NCI-H1417 treated with DMSO at 0.1 percent for 48 hours (cell line): Measurements from ENCODE around the gene AKT1.
"Not testable (repeated sequence)": the region's sequence is repeated elsewhere in the genome, so short reads cannot be mapped to it uniquely, and the experiment has no call there.

Experiments used
- DNase-seq: peaks from one replicate; lab custom pipeline; 2025; lab: John Stamatoyannopoulos, UW

AKT1 gene

DNA sequence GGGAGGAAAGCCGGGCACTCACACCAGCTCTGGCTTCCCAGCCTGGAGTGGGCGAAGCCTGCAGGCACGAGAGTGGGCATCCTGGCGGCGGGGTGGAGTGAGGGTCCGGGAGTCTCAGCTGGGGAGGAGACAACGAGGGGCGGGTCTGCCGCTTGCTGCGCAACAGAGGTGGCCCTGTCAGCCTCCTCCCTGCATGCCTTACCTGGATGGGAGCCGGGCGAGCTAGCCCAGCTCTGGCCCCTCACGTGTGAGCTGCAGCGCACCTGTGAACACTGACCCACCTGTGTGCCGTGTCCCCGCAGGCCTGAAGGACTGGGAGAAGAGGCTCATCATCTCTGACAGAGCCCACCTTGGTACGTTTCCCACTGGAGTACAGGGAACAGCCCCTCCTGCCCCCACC is 56.5 kb downstream of the AKT1 start:
- no peak for DNase-seq

DNA sequence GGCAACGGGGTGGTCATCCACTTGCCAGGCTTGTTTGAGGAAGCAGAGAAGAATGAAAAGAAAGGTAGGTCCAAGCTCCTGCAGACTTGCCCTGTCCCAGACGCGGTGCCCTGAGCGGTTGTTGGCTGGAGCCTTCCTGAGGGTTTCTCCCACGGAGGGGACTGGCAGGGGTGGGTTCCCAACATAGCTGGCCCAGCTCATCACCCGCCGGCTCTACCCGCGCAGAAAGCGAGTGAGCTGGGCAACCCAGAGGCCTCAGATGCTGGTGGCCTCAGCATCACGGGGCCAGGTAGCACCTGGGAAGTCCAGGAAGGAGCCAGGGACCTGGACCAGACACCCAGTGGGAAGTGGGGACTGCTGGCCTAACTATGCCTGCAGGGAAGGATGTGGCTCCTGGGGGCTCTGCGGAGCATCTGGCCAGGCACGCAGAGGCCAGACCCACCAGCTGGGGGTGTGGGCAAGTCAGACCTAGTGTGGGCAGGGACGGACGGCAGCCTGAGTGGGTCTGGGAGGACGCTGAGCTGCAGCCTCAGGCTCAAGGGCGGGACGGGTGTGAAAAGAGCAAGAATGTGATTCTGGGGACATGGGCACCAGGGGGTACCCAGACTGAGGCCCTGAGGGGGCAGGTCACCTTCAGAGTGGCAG is 57.1 kb downstream of the AKT1 start:
- DNase-seq: no peak

DNA sequence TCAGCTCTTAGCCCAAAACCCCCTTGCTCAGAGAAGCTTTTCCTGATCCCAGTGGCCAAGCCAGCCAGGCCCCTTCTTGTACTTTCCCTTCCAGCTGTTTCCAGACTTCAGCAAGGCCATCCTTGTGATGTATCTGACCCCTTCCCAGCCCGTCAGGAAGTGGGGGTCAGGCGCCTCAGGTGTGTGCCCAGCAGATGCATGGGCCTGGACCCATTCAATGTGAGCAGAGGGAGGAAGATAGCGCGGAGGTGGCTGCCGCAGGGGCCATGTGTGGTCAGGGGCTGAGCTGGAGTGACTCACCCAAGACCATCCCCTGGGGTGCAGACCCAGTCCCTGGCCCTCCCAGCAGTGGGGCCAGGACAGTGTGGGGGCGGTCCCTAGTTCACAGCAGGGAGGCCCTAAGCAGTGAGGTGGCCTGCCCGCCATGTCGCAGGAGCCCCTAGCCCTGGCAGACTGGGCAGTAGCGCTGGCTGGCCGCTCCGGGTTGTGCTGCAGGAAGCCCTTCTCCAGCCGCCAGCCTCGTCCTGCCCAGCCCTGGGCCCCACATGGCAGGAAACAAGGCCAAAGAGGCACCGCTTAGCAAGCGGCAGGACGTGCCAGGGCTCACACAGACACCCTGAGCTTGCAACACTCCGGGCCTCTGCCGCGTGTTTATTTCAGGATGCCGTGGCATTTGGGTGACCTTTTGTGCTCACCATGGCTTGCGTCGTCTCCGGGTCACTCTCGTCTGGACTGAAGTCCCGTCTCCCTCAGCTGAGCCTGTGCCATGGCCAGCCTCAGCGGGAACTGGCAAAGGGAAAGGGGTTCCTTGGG is 59.5 kb downstream of the AKT1 start:
- DNase-seq: no peak

DNA sequence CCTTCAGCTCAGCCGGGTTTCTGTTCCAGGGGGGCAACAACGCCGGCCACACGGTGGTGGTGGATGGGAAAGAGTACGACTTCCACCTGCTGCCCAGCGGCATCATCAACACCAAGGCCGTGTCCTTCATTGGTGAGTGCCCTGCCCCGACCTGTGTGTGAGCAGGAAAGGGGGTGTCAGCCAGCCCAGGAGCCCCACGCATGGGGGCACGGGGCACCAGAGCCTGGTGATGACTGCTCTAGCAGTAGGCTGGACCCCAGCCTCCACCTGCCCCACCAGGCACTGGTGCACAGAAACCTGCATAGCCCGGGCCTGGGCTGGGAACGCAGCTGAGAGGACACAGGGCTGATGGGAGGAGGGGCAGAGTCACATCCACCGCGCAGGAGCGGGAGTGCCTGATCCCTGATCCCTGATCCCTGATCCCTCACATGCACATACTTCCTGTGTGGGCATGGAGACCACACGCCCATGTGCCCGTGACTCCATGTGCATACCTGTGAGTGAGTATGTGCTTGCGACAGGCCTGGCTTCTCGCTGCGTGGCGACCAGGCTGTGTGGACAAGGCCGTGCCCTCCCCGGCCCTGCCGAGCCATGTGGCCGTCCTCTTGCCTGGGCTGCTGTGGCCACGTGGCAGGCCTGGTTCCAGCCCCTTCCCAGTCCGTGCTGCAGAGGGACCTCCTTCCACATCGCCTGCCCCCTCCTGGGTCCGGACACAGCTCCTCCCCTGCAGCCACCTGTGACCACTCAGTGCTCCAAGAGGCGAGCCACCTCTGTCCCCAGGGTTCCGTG is 60.4 kb downstream of the AKT1 start:
- no peak for DNase-seq

DNA sequence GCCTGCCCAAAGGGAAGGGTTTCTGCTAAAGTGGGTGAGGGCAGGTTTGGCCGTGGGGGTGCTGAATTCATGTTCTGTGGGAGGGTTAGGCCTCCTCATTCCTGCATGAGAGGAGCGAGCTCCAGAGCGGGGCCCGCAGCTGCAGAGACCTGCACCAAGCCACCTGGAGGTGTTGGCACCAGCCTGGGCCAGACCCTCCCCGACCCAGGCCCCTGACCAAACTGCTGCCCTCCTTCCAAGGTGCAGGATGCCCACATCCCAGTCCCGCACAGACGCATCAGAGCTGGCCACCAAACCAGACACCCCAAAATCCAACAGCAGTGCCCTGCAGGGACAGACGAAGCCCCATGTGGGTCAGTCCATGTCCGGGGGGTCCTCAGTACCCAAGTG is 61.0 kb downstream of the AKT1 start:
- DNase-seq: no peak

DNA sequence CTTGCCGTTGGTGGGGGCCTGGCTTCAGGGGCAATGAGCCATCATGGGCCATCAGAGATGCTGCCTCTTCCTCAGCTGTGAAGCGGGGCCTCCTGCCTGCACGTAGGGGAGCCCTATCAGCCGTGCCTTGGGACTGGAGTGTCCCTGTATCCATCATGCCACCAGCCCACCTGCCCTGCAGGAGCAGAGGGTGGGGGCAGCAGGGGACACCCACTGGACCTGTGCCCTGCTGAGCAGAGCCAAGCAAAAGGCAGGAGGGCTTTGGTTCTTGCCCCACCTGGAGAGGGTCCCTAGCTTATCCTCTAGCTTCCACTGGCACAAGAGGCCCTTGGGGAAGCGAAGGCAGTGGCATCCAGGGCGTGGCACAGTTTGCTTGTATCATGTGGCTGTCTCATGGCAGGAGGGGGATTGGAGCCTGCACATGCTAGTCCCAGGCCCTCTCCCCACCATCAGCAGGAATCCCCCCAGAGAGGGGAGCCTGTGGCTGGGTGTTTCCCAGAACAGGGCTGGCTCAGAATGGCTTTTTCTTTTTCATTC is 61.4 kb downstream of the AKT1 start:
- DNase-seq: no peak

DNA sequence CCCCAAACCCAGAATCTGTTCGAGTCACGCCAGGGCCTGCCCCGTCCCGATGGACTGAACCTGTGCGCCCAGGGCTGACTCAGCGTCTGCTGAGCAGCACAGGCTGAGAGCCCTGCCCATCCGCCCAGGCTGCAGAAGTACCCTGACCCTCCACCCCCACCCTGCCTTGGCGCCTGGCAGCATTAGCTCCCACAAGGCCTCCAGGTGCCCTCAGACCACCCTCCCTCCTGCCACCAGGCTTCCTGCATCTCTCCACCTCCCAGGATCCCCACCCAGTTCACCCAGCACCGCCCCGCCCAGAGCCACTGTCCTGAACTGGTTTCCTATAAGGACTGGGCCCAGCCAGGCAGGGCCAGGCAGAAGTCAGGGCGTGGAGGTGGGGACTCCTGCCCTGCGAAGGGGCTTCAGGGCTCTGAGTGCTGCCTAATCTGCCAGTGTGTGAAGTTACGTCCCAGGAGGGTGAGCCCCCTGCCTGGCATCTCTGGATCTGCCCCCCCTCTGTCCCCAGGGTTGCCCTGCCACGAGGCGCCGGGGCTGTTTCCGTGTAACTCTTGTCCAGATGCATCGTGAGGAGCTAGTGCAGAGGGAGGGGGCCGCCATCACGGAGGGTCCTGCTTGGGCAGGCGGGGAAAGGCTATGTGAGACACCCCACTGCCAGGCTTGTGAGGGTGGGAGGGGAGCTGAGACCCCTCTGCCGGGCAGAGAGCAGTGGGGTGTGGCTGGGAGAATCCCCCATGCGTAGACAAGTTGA is 62.4 kb downstream of the AKT1 start:
- no peak for DNase-seq

DNA sequence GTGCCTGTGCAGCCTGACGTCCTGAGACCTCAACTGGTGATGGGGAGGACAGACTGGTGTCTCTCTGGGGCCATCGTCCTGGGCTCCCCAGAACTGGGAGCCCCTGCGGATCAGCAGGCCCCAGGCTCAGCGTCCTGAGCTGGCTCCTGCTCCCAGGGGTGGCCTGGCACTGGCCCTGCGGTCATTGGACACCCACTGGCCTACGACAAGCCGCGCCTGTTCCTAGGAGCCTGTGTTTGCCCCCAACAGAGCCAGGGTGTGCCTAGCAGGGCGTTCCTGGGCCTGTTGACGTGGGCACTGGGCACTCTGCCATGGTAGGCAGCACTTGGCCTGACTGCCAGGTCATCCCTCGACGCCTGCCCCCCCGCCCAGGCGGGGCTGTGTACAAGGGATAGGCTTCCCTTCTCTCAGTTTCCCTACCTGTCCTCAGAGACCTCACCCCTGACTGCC is 63.2 kb downstream of the AKT1 start:
- no peak for DNase-seq

DNA sequence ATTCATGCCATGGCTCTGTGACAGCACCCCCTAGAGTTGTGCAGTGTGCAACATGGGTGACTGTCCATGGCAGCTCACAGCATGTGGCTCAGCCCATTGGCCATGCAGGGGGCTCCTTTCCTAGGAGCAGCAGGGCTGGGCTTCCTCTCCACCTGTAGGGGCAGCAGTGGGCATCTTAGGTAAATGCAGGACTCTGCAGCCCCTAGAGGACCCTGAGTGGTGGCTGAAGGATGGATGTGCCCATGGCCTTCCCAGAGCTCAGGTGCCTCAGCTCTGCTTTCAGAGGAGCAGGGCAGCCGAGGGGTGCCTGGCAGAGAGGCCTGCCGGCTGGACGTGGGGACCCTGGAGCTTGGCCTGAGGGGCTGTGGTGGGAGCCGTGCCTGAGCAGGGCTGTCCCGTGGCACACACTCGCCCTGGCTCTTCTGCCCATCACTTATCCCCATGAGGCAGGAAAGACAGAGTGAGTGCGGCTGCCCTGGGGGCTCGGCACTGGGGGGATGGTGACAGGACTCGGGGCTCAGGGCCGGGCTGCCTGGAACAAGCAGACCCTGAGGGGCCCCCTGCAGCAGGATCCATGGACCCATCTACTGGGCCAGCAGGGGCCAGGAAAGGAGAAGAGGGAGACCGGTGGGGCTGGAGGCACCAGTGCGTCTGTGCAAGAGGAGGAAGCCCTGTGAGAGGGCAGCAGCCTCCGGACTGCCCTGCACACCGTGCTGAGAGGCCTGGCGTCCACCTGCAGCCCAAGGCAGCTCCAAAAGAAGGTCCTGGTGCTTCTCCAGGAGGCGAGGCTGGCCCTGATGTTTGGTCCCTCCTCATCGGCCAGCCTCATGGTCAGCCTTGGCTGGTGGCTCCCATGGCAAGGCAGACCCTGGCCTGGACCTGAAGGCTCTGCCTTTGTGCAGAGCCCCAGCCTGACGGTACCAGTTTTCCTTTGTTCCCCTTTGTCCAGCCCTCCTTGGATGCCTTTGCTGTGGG is 63.9 kb downstream of the AKT1 start:
- no peak for DNase-seq

DNA sequence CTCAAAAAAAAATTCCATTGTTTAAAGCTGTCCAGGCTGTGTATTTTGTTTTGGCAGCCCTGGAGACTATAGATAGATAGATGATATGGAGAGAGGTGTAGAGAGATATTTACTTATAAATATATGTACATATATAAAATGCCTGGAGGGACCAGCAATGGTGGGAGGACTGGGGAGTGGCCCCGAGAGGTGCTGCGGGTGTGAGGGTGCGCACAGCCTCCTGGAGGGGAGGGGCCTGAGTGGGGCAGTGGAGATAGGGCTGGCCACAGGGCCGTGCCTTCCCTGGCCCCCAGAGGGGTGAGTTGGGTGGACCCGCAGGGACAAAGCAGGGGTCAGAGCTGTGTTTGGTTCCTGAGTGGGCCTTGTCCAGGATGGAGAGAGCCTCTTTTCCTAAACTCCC is 65.1 kb downstream of the AKT1 start:
- no peak for DNase-seq

DNA sequence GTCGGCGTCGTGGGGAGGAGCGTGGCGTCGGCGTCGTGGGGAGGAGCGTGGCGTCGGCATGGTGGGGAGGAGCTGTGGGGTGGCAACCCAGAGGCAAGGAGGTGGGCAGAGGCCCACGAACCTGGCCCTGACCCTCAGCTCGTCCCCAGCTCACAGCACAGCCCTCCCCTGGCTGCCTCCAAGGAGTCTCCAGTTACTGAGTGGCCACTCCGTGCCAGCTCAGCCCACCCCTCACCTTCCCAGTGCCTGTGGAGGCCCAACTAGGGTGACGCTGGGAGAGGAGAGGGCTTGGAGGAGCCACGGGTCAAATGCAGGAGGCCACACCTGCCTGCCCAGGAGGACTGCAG is 65.7 kb downstream of the AKT1 start:
- DNase-seq: no peak

DNA sequence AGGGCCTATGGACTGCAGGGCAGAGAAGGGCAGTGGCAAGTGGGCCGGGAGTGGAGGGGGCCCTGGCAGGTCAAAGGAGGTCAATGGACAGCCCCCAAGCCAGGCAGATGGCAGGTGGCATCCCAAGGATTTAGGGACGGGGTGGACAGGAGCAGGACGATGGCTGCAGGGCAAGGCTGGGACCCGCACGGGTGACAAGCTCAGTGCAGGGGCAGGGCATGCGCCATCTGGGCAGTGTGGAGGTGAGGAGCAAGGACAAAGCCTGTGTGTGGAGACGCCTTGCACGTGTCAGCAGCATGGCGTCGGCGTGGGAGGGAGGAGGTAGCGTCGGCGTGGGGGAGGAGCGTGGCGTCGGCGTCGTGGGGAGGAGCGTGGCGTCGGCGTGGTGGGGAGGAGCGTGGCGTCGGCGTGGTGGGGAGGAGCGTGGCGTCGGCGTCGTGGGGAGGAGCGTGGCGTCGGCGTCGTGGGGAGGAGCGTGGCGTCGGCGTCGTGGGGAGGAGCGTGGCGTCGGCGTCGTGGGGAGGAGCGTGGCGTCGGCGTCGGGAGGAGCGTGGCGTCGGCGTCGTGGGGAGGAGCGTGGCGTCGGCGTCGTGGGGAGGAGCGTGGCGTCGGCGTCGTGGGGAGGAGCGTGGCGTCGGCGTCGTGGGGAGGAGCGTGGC is 66.2 kb downstream of the AKT1 start:
- not testable (repeated sequence) for DNase-seq

DNA sequence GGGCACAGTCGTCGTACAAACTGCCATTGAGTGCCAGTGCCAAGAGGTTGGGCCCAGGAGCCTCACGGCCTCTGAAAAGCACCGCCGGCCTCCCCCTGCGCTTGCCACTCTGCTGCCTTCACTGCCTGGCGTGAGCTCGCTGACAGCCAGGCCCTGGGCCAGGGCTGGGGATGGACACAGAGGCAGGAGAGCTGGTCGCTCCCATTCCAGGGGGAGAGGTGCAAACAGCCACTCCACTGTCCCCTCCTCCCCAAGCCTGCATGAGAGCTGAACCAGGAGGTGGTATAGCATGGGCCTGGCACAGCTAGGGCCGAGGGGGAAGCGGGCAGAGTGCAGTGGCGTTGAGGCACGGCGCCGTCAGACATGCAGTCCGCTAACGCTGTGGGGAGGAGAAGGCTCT is 66.9 kb downstream of the AKT1 start:
- DNase-seq: no peak

DNA sequence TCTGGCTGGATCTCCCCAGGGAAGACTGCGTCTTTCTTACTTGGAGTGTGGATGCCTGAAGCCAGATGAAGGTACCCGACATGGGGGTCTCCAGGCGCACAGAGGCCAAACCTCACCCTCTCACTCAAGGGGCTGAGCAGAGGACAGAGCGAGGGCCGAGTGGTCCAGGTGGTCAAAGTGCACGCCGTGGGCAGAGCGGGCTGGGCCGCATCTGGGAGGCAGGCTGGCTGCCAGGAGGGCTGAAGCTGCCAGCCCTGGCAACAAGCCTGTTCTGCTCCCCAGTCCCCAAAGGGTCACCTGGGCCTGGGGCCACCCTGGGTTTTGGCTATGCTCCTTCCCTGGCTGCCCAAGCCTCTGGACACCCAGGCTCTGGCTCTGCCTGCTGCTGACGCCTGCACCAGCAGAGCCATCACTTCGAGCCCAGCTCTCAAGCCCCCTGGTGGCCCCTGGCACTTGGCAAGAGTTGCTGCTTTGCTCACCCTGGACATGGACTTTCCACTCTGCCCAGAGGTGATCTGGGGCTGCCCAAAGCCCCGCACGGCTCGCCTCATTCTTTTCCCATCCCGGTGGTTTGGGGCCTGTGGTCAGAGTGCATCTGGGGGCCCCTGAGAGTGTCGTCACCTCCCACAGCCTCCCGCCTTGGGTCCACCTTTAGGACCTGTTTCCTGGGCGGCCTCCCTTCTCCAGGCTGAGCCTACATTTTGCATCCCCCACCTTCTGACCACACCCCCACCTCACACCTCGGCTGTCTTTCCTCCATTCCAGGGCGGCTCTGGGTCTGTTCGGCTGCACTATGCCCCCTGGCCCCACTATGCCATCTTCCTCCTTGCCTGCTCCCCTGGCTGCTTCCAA is 68.7 kb downstream of the AKT1 start:
- no peak for DNase-seq

DNA sequence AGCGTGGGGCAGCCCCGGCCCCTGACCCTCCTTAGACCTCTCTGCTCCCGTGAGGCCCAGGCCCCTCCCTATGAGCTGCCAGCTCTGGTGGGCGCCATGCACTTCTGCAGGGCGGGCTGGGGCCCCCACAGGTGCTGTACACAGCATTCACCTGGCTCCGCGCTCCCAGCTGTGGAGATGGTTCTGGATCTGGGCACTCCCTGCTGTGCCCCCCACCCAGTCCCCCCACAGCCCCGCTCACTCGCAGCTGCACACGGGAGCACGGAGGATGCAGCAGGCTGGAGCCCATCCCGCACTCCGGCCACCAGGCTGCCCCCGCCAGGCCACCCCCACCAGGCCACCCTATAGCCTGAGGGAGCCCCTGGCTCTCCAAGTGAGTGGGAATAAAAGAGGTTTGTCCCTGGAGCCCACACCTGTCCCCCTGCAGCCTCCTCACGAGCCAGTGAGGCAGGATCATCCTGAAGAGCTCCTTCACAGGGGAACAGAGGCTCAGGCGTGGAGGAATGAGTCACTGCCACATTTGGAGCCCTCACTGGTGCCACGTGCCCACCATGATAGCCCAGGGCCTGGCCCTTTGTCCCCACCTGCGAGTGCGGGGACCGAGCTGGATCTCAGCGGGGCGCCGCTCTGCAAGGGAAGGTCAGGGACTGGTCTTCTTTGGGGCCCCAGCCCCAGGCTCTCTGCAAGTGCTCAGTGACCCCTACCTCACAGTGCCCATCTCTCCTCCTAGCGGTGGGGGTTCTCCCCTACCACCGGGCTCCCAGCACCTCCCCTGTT is 69.6 kb downstream of the AKT1 start:
- no peak for DNase-seq

DNA sequence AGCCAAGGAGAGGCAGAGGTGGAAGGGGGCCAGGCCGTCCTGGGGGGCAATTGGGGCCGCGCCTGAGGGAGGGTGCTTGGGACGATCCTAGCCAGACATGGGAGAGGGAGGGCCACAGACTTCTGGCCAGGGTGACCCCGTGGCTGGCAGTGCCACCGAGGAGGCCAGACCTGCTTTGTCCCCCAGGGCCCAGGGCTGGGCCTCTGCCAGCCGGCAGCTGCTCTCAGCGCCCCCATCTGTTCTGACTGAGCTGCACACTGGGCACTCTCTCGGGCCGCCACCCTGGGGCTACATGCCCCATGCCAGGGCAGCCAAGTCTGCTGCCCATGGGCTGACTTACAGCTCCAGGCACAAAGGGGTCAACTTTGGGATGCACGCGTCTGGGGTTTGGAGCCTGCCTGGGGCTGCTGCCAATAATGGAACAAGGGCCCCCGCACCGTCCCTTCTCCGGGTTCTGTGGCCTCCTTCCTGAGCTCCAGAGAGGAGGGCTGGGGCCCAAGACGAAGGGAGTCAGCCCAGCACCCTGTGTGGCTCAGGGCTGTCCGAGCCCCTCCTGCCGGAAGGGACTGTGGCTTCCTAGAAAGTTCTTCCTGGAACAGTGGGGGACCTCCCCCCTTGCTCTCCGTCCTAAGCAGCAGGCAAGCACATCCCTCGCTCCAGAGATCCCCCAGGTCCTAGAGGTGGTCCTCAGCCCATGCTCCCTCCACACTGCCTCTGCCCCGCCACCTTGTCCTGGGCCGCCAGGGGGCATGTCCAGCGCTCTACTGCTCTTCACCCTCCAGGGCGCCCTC is 70.4 kb downstream of the AKT1 start:
- DNase-seq: no peak

DNA sequence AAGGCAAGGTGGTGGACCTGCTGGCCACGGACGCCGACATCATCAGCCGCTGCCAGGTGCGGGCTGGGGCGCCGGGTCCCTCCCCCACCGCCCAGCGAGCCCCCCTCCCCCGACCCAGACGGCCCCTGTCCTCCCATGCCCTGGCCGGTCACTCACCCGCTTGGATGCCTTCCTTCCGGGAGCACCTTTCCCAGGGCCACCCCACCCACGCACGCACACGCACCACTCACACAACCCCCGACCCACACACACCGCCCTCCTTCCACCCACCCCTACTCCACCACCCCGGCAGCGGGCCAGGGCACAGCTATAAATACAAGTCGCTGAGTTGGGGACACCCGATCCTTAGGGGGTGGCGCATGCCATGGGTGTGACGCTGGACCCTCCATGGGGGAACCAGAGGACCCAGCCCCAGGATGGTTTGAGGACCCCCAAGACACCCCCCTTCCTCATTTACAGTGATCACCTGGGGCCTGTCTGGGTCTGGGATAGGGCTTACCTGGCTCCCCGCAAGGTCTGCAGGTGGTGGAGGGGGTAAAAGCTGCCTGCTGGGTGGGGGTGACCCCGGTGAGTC is 71.1 kb downstream of the AKT1 start:
- no peak for DNase-seq
